T follicular helper cell (primary cell): ENCODE data around the gene DDX23.

Experiments
- DNase-seq: peaks from one replicate; pipeline ENCODE4 v3.0.0-alpha.2; 2020; ENCODE audit warnings: low read depth

The DDX23 gene

DNA sequence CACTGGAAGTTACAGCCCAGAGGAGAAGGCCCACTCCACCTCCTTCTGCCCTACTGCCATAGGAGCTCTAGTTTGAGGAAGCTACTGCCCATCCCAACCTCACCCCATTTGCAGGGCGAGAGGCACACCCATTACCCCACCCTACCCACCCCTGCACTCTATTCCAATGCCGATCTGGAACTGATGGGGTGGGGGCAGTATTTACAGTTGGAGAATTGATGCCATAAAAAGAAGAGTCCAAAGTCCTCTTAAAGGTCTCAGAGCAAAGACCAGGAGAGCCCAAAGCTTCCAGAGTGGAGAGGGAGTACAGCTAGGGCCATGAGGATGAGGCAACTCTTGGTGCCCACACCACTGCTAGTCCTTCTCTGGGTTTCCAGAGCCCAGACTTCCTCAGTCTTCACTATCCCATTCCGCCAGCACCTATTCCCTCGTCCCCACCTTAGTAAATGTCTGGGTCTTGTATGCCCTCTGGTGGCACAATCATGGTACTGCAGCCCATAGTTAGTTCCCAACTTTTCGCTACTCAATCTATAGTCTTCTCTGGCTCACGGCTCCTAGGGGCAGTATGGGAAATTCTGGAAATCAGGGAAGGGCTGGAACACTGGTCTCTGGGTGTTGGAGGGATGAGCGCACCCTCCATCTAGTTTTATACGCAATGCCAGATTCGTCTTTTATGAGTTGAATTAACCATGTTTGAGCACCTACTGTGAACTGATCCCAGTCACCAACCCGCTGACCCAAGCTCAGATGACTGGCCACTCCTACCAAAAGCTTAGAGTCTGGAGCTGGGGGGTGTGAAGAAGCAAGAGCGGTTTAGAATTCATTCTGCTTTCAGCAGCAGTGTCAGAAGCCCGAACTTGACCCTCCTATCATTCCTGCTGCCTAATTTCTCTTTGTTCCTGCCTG is 56.2 kb downstream of the DDX23 start:
- DNase-seq, result no peak

DNA sequence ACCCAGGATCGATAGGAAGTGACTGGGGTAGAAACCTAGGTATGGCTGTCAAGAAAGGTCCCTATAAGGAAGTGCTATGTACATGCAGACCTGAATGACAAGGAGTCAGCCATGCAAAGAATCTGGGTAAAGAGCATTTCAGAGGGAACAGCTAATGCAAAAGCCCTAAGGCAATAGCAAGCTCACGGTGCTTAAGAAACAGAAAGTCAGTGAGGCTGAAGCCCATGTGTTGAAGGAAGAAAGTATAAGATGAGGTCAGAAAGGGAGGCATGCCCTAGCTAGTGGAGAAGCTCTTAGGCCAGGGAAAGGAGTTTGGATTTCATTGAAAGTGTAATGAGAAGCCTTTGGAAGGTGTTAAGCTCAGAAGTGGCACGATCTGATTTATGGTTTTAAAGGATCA is 57.1 kb downstream of the DDX23 start:
- no peak for DNase-seq

DNA sequence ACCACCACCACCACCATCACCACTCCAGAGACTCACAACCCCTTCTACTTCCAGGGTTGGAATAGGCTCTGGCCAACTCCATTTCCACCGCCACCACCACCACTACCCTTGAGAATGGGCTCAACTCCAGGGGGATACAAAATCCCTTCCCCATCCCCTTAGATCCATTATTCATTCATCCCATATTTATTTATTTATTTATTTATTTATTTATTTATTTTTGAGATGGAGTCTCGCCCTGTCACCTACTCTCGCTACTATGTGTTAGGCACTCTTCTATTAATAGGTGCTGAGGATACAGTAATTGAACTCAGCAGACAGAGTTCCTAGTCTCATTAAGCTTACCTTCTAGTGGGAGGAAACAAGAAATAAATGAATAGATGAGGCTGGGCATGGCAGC is 58.3 kb downstream of the DDX23 start:
- DNase-seq, result no peak

DNA sequence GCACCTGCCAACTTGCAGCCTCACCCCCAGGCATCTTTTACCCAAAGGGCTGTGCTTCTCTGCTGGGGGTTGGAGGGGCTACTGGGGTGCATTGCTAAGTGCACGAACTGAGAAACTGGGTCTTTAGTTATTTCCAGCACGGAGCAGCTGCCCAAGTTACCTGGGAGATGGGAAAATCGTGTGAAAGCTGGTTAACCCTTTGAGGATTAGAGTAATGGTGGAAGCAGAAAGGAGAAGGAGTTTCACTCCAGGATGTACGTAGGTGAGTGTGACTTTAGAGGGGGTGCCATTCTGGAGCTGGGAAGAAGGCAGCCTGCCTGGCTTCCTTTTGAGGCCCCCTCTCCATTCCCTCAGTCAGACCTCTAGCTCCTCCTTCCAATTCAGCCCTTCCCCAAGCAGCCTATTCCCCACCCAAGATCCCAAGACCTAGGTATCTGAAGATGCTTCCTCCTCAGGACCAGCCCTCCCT is 62.1 kb downstream of the DDX23 start:
- DNase-seq, result no peak

DNA sequence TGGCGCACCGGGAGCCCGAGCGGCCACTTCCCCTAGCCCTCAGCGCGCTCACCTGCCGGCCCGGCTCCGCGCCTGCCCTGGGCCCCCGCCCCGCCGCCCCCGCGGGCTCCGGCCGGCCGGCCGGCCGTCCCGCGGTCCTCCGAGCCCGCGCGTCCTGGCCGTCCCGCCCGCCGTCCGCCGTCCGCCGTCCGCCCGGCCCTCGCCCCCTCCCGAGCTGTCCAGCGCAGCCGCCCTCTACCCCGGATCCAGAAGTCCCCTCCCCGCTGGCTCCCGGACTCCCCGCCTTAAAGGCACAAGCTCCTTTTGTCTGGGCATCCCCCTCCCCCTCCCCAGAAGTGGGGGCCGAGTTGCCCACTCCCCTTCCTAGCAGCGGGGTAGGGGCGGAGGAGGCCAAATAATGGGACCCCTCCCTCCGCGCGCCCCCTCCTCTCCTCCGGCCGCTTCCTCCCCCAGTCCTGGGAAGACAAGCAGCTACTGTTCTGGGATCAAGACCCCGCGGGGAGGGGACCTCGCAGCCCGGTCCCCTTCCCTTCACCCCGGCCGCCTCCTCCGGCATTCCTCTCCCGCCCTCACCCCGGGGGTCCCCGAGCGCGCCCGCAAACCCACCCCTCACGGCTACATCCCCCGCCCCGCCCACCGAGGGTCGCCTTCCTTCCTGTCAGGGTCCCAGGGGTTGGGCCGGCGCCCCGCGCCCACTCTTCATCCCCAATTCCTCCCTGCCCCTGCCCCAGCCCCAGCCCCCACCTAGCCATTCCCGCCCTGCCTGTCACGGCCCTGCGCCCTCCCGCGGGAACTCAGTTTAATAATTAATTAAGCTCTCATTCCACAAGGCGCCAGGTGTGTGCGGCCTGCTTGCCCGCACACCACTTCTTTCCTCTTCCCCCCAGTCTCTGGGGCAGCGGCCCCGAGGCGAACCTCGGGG is 62.8 kb downstream of the DDX23 start, which contains the start of gene ADCY6:
Gene ADCY6 (minus strand): TSS at position 236 of the 922 bp plus-strand sequence. CDS start 5,655 bp downstream, outside the sequence.
- no peak for DNase-seq

DNA sequence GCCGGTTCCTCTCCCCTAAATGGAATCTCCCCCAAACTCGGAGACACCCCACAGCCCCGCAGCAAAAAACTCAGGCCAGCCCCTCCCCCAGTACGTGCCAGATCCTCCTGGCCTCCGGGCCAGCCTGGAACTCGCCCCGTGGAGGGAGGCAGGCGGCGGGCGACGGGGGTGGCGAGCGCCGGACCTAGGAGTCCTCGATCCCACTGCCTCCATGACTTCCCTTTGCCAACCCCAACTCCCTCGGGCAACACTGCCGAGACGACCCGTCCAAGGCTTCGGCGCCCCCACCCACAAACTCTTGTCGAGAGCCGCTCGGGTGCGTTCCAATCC is 63.5 kb downstream of the DDX23 start:
- DNase-seq, result no peak

DNA sequence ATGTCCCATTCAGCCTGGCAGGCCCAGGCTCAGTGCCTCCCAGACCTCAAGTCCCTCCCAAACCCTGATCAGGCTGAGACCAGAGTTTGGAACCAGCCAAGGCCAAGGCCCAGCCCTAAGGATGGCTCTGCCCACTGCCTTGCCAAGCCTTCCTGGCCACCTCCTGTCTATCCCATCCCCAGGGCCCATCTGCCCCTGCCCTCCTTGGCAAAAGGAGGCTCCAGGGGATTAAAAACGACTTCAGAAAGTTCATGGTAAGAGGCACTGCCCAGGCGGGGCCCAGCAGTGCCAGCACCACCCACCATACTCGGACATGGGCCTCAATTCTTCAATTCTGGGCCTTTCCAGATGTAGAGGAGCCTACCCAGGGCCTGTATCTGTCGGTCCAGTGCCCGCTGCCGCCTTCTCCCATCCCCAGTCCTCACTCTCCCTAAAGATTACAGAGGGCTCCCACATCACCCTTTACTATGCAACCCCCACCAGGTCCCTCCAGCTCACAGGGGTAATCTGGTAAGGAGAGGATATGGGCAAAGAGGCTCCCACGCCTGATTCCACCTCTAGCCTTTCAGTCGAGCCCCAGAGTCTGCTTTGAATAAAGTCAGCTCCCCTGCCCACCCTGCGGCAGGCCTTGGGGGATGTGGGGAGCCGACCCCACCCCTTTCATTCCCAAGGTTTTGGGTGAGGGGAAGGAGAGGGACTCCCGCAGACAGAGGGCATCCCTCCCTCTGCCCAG is 64.0 kb downstream of the DDX23 start:
- DNase-seq, result no peak

DNA sequence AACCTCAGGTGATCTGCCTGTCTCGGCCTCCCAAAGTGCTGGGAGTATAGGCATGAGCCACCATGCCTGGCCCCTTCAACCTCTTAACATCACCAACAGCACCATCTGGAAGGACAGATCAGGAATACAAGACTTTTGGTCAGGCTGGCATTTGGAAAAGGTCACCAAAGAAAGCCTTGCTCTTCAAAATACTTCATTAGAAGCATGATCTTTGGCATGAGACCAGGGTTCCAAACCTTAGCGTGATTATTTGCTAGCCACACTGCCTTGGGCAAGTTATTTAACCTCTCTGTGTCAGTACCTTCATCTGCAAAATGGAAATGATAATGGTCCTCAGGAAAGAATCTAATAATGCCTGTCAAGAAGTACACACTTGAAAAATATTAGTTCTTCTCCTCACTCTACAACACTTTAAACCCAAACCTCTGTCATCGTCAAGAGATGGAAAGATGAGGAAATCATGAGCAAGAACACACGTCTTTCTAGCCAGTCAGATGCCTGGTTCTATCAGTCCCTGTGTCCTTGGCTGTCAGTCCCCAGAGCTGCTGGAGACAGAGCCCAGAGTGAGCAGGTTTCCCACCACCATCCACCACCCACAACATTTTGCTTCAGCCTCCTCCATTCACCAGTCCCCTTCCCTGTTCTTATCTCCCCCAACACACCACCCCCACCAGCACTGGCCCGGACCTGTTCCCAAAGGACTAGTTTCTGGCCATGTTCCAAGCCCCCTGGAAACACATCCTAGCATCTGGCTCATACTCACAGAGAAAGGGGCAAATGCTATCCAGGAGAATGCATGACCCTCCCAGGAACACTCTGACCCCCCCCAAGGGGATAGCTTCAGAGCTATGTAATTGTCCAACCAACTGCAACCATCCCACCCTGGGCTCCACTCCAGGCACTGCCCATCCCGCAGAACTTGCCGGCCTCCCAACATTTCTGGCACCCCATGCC is 65.1 kb downstream of the DDX23 start:
- DNase-seq, result no peak

DNA sequence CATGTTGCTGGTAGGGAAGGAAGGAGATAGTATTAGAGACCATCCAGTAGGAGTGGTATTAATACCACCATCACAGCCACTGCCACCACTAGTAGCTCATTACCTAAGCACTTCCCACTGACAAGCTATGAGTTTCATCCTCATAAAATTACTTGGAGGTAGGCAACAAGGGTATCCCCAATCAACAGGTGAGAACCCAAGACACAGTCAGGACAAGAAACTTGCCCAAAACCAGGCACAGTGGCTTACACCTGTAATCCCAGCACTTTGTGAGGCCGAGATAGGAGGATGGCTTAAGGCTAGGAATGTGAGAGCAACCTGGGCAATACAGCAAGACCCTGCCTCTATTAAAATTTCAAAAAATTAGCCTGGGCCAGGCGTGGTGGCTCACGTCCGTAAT is 68.5 kb downstream of the DDX23 start:
- no peak for DNase-seq

DNA sequence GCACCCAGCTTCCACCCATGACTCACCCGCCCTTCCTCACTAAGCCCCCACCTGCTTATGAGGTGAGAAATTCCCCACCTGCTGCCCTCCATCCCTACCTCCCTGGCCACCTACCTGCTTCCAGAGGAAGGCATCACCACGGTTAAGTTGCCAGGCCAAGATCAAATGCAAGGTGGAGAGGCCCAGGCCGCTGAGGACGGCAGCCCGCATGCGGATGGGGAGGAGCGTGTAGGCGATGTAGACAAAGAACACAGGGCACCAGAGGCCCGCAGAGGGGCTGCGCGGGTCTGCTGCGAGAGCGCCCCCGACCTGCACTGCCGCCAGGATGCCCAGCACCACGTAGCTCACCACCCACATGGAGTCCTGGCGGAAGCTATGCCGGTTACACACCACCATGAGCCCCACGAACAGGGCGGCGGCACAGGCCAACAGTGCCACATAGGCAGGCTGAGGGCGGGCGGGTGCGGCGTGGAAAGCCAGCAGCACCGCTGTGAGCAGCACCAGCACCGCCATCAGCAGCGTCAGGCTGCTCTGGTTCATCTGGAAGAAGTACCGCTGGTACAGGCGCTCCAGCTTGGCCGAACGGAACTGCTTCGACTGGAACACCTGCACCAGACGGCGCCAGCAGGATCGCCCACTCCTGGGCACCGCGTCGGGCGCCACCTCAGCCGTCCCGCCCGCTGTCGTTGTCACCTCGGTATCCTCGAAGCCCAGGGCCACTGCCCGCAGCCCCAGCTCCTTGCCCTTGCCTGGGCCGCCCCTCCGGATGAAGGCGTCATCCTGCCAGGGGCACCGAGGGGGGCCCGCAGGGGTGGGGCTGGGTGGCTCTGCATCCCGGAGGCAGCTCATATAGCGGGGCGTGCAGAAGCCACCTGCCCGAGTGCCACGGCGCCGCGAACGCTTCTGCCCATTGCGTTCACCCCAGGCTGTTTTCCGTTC is 69.2 kb downstream of the DDX23 start:
- DNase-seq, result no peak

DNA sequence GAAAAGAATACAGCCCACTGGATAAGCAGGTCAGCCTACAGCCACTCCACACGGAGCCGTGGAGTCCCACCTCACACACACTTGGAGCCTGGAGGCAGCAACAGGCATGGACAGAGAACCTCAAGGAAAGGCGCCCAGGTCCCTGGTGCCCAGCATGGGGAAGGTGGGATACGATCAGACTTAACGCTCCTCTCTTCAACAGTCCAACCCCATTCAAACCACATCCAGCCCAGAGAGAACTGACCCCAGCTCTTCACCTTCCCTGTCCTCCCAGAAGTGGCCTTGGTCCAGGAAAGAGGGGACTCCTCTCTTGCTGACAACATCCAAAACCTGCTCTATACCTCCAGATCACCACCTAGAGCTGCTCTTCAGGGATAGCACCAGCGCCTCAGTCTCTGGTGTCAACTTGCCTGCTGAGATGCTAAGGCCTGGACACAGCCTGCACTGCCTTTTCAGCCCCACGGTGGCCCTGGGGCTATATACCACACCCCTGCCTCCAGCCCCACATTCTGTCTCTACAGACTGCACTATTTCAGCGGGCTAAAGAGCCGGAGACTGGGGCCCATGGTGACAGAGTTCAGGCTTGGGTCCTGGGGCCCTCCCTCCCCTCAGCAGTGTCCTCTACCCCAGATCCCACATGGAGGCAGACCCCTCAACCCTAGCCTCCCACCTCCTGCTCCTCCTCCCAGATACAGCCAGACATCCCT is 70.1 kb downstream of the DDX23 start:
- no peak for DNase-seq

DNA sequence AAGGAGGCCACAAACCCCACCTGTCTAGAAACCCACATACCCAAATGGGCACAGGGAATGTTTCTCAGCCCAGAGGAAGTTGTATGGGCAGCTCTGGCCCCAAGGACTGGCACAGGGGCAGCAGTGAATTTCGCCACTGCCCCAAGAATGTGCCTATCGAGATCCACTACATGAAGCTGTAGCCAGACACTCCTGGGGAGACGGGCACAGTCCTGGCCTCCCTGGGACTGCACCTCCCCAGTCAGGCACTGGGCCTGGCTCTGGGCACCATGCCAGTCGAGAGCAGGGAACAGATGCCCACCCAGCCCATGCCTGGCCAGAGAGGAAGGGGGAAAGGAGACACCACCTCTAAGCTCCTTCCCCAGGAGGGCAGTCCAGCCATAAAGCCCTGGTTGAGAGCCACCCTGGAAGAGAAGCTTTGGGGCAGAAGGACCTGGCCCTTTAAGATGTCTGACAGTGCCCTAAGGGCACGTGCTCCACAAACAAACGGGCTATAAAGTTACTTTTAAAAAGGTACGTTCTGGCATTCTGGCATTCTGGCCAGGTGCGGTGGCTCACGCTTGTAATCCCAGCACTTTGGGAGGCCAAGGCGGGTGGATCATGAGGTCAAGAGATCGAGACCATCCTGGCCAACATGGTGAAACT is 71.5 kb downstream of the DDX23 start:
- DNase-seq, result no peak

DNA sequence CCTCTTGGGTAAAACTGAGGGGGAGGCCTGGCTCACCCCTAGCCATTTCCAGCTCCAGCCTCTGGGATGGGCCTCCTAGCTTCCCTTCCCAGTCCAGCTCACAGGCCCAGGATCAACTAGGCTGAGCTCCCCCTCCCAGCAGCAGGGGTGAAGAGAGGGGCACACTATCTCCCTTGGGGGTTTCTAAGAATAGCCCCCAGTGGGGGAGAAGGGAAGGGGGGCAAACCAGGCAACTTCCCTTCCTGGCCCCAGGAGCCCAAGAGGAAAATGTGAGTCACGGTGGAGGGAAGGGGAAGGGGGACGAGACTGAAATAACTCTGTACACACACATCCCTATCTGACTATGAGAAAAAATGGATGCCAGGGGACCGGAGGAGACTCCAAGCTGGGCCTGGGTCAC is 72.1 kb downstream of the DDX23 start:
- no peak for DNase-seq
